ENCODE measurements around the gene NUP210L. TPM values are rescaled to one million over a fixed set of nuclear protein-coding genes. Genes with fewer than 3 reads are reported as not detected.

Gene NUP210L
- total and polyA plus RNA-seq, 9 of the 15 experiments (the other 6 are each of a cell fraction or from before 2014, with no cell fraction given), result 0.01 to 0.04 TPM; not detected in 7

DNA sequence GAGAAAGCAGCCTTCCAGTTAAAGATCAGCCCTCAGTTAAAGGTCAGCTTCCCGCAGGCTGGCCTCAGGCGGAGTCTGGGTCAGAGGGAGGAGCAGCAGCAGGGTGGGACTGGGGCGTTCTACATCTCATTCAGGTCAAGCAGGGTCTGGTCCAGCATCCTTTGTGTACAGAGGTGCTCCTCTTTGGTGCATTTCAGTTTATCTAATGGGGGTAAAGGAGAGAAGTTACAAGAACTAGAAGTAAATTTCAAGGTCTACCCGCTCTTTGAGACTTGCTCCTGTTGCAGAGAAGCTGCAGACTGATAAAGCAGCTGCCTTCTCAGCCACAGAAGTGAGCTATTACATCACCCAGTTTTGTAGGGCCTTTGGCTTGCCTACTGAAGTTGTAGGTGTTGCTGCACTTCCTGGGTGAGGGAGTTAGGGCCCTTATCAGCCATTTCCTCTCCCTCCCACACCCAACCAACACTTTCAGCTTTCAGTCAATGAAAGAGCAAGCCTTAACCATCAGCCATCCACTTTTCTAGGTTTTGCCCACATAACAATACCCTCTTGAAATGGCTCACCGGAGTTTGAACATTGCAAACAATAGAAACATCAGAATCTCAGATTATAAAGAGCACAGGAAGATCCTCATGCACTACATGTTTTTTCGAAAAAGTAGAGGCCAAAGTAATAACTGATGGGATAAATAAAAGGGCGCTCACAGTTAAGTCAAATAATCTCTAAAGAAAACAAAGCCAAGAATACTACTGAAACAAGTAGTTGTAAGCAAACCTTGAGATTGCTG lies 2.8 kb upstream of the NUP210L start (continued):
- TF ChIP-seq, protein P1, sequence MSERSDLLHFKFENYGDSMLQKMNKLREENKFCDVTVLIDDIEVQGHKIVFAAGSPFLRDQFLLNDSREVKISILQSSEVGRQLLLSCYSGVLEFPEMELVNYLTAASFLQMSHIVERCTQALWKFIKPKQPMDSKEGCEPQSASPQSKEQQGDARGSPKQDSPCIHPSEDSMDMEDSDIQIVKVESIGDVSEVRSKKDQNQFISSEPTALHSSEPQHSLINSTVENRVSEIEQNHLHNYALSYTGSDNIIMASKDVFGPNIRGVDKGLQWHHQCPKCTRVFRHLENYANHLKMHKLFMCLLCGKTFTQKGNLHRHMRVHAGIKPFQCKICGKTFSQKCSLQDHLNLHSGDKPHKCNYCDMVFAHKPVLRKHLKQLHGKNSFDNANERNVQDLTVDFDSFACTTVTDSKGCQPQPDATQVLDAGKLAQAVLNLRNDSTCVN (CRISPR knock-in tag; IDR thresholded peaks at IDR 0.05), result no peak
- TF ChIP-seq PHTF2 (CRISPR knock-in tag; IDR thresholded peaks at IDR 0.05) (no peak), FOXJ3 (CRISPR knock-in tag; IDR thresholded peaks at IDR 0.05) (no peak), HDAC1 (IDR thresholded peaks at IDR 0.05) (peak in 1 of 2 experiments; percentile 78; a peak in 3 of 4 replicates), ZNF444 (CRISPR knock-in tag; IDR thresholded peaks at IDR 0.05) (no peak), ETV5 (CRISPR knock-in tag; IDR thresholded peaks at IDR 0.05; ENCODE audit: low read depth) (peak; percentile 97), BRD4 (IDR thresholded peaks at IDR 0.05) (no peak), ZNF165 (CRISPR knock-in tag; IDR thresholded peaks at IDR 0.05; ENCODE audit: borderline replicate concordance) (no peak), PCBP2 (IDR thresholded peaks at IDR 0.05; ENCODE audit: low read depth, low read length, poor library complexity, severe bottlenecking) (no peak), HNRNPLL (IDR thresholded peaks at IDR 0.05; ENCODE audit: low read depth, low read length, poor library complexity, severe bottlenecking) (no peak), FIP1L1 (IDR thresholded peaks at IDR 0.05; ENCODE audit: low read depth, low read length, poor library complexity, severe bottlenecking) (no peak), CC2D1A (IDR thresholded peaks at IDR 0.05) (no peak; the same call in 1 of the 2 replicates), FOS (IDR thresholded peaks at IDR 0.05; ENCODE audit: extremely low read depth, insufficient read length) (no peak), TOE1 (IDR thresholded peaks at IDR 0.05; ENCODE audit: borderline replicate concordance) (no peak; the same call in none of the 2 replicates), TOE1 (CRISPR knock-in tag; IDR thresholded peaks at IDR 0.05; ENCODE audit: borderline replicate concordance, low read depth) (no peak), RNF2 (IDR thresholded peaks at IDR 0.05) (peak; percentile 95), PKNOX1 (IDR thresholded peaks at IDR 0.05) (peak; percentile 81), ZNF639 (CRISPR knock-in tag; conservative IDR thresholded peaks at IDR 0.05 in 1 of 2, IDR thresholded peaks at IDR 0.05 in 1 of 2) (no peak; a peak in 2 of 4 replicates)
- TF ChIP-seq, protein P2, sequence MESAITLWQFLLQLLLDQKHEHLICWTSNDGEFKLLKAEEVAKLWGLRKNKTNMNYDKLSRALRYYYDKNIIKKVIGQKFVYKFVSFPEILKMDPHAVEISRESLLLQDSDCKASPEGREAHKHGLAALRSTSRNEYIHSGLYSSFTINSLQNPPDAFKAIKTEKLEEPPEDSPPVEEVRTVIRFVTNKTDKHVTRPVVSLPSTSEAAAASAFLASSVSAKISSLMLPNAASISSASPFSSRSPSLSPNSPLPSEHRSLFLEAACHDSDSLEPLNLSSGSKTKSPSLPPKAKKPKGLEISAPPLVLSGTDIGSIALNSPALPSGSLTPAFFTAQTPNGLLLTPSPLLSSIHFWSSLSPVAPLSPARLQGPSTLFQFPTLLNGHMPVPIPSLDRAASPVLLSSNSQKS (CRISPR knock-in tag; IDR thresholded peaks at IDR 0.05), result no peak
- TF ChIP-seq, protein P3, sequence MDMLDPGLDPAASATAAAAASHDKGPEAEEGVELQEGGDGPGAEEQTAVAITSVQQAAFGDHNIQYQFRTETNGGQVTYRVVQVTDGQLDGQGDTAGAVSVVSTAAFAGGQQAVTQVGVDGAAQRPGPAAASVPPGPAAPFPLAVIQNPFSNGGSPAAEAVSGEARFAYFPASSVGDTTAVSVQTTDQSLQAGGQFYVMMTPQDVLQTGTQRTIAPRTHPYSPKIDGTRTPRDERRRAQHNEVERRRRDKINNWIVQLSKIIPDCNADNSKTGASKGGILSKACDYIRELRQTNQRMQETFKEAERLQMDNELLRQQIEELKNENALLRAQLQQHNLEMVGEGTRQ (CRISPR knock-in tag; IDR thresholded peaks at IDR 0.05), result no peak
- TF ChIP-seq, protein P4, sequence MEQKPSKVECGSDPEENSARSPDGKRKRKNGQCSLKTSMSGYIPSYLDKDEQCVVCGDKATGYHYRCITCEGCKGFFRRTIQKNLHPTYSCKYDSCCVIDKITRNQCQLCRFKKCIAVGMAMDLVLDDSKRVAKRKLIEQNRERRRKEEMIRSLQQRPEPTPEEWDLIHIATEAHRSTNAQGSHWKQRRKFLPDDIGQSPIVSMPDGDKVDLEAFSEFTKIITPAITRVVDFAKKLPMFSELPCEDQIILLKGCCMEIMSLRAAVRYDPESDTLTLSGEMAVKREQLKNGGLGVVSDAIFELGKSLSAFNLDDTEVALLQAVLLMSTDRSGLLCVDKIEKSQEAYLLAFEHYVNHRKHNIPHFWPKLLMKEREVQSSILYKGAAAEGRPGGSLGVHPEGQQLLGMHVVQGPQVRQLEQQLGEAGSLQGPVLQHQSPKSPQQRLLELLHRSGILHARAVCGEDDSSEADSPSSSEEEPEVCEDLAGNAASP (IDR thresholded peaks at IDR 0.05), result no peak

Data from K562 (cell line).